ENCODE results near the gene MAP2K1.
"Not testable (repeated sequence)": the region's sequence is repeated elsewhere in the genome, so short reads cannot be mapped to it uniquely, and the experiment has no call there.

DNA sequence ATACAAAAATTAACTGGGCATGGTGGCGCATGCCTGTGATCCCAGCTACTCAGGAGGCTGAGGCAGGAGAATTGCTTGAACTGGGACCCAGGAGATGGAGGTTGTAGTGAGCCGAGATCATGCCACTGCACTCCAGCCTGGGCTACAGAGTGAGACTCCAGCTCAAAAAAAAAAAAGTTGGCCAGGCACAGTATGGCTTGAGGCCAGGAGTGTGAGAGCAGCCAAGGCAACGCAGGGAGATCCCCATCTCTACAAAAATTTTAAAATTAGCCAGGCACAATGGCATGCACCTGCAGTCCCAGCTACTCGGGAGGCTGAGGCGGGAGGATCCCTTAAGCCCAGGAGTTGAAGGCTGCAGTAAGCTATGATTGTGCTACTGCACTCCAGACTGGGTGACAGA lies 38.2 kb upstream of the MAP2K1 start:
- TF ChIP-seq, protein P1, sequence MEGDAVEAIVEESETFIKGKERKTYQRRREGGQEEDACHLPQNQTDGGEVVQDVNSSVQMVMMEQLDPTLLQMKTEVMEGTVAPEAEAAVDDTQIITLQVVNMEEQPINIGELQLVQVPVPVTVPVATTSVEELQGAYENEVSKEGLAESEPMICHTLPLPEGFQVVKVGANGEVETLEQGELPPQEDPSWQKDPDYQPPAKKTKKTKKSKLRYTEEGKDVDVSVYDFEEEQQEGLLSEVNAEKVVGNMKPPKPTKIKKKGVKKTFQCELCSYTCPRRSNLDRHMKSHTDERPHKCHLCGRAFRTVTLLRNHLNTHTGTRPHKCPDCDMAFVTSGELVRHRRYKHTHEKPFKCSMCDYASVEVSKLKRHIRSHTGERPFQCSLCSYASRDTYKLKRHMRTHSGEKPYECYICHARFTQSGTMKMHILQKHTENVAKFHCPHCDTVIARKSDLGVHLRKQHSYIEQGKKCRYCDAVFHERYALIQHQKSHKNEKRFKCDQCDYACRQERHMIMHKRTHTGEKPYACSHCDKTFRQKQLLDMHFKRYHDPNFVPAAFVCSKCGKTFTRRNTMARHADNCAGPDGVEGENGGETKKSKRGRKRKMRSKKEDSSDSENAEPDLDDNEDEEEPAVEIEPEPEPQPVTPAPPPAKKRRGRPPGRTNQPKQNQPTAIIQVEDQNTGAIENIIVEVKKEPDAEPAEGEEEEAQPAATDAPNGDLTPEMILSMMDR (IDR thresholded peaks at IDR 0.05; ENCODE audit: low read depth, low read length, missing input control): not testable (repeated sequence)
- TF ChIP-seq TAF1 (conservative IDR thresholded peaks at IDR 0.05): not testable (repeated sequence)

All from liver (tissue), 3 donors.